GM21717 (cell line): ENCODE measurements around the gene FIGN.

Experiments used
- ATAC-seq: cut with Tn5 transposase; IDR thresholded peaks from one replicate; pipeline ENCODE4 v1.9.1; 2021; ENCODE audit warnings: mild to moderate bottlenecking, moderate library complexity; ENCODE audit not compliant: unreplicated experiment

The FIGN gene

DNA sequence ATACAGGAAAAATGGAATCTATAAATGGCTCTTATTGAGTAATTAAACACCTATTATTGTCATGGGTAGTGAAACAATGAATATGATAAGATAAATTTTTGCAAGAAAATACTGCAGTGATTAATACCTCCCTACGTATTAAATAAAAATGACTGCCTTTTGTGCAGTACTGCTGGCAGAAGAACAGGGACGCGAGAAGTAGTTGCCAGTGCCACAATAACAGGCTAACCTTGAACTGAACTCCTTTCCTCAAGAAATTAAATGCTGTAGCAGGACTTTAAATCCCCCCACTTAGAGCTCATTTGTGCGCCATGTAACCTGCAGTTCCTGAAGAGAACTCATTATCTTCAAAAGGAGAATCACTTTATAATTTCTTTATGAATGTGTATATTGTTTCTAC lies 24.6 kb downstream of the FIGN start:
- ATAC-seq, result no peak

- no peak for ATAC-seq
Observed at GRCh38 chr2:163709270-163709669, 26.5 kb downstream of the FIGN start.

DNA sequence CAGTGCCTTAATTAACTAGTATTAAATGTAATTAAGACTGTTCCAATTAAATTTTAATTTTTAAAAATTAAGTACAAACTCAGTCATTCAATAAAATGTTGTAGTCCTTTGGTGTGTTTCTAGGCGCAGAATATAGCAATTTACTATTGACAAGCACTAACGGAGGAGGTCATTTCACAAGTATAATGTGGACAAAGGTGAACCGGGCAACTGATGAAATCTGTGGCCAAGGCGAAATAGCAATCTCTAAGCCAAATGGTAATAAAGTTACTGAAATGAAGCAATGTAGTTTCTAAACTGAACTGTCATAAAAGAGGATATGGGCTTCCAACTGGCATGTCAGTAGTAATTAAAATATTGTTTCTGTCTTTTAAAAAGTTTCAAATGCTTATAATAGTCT lies 27.5 kb downstream of the FIGN start:
- ATAC-seq, result no peak

GRCh38 chr2:163703386-163703785 lies 32.4 kb downstream of the FIGN start:
- ATAC-seq, result no peak

- ATAC-seq, result no peak
Observed at GRCh38 chr2:163701399-163702195, 34.2 kb downstream of the FIGN start.

GRCh38 chr2:163698857-163699256 lies 37.0 kb downstream of the FIGN start:
- no peak for ATAC-seq

GRCh38 chr2:163697846-163698637 lies 37.8 kb downstream of the FIGN start:
- ATAC-seq, result no peak

- ATAC-seq, result no peak
Observed at GRCh38 chr2:163697429-163697828, 38.4 kb downstream of the FIGN start.

DNA sequence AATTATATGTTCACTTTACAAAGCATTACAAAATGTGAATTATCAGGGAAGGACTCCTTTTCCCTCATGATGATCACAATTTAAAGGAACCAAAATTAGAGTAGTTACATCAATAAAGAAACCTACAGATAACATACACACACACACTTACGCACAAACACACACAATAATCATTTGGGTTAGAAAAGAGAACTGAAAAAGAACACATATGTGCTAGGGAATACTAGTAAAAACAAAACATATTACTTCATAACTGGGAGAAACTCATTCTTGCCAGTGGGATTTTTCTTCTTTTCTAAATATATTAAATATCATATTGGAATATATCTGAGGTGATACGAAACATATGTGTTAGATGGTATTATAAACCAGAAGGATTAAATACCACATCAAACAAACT lies 42.3 kb downstream of the FIGN start:
- ATAC-seq, result no peak

DNA sequence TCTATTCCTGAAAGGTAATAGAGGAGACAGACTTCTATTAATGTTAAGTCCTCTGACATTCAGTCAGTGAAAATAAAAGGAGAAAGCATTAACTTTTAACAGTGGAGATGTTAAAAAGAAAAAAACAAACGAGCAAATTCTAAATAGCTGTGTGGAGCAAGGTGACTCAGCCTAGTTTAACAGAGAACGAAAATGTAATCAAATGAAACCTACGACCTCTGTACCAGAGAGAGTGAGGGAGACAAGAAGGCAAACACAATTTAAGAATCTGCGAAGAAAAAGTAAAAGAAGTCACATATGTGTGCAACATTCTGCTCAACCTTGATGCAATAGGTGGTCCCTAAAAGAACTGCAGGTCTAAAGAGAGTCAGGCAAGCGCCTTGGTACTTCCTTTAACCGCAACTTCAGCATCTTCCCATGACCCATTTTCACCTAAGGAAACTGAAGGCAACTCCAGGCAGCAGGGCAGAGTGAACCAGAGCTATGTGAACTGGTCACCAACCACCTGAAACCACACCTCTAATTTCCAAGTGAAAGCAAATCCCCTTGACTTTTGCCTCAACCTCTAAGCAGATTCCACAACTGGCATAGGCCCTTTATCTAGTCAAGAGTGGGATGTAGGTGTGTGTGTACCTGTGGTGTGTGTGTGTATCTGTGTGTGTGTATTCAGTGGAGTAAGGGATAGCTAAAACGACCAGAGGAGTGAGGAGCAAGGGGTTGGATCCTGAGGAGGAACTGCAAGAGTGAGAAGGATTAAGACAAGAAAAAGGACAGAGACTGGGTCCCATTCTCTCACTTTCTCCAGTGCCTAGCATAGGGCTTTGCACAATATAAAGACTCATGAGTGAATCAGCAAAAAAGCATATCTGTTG lies 43.0 kb downstream of the FIGN start:
- no peak for ATAC-seq

DNA sequence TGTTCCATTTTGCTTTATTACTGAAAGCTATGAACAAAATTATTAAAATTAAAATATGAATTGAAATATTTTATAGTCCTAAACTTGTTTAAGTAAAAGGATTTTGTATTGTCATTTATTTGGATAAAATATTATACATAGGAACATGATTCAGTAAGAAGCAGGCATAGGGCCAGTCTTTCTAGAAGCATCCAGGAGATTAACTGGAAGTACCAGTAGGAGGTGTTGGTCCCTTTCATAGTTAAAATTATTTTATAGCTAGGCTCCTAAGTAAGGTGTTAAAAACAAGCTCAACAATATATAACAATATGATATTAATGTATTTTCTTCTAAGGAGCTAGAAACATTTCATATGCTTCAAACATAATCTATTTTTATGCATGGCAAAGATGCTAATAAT lies 43.7 kb downstream of the FIGN start:
- ATAC-seq, result no peak

DNA sequence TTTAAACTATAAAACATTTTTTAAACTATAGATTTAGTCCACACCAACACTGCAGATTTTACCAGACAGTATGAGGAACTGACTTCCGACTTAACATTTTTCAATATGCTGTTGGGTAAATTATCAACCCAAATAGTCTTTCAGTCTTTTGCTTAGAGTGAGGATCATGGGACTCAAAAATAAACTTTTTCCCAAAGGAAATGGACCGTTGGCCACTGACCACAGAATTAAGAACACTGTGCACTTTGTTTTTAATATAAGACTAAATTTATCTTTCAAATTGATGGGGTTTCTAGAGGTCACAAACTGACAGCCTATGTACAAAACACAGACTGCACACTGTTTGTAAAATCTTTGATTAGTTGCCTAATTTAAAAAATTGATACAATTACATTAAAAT lies 44.9 kb downstream of the FIGN start:
- ATAC-seq, result no peak

DNA sequence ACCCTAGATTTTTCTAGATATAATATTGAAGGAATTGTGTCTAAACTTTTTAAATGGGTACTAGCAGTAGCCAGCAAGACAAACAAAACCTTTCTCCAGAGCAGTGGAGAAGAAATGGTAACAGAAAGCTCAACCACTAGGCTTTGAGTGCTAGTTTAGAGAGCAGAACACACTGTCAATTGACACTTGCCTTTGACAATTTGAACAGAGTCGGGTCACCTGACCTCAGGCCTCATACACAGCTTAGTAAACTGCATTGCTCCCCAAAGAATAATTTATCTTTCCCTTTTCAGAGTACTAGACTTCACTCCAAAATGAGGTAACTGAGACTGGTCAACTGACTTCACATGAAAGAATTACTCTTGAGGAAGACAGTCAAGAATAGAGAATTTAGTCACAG lies 48.6 kb downstream of the FIGN start:
- ATAC-seq, result no peak

- ATAC-seq, result no peak
Observed at GRCh38 chr2:163686289-163686688, 49.5 kb downstream of the FIGN start.

DNA sequence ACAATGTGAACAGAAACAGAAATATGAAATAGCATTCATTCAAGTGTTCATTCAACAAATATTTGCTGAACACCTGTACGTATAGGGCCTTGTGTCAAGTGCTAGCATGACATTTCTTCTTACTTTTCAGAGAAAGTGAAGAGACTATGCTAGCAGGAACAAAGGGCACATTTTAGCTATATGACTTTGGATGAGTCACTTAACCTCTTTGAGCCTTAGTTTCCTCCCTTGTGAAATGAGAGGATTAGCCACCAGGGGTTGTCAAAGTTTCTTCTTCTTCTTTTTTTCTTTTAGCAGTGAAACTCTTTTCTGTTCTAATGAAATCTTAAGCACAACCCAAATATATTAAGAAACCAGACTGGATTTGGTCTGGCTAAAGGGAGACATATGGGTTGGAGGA lies 53.1 kb downstream of the FIGN start:
- no peak for ATAC-seq

GRCh38 chr2:163681745-163682144 lies 54.1 kb downstream of the FIGN start:
- no peak for ATAC-seq

- no peak for ATAC-seq
Observed at GRCh38 chr2:163675388-163675787, 60.4 kb downstream of the FIGN start.

GRCh38 chr2:163673522-163673921 lies 62.3 kb downstream of the FIGN start:
- no peak for ATAC-seq

DNA sequence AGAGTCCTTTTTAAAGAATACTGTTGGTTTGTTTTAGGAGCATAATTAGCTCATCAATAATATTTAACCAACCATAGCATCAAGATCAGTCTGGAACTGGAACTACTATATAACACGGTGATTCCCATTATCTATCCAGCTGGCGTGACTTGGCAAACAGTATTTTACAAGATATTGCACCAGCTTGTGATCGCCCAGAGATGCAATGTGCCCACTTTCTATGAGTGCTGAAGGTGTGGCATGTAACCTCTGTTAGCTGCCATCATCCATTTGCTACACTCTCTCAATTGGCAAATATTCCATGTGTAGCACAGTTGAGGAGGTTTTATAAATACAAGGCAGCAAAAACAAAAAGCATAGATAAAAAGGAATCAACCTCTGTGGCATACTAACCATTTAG lies 64.9 kb downstream of the FIGN start:
- ATAC-seq, result no peak

GRCh38 chr2:163669506-163669905 lies 66.3 kb downstream of the FIGN start:
- ATAC-seq, result no peak
